GM18511 (cell line): ENCODE data around the gene RNF13.
"Not testable (repeated sequence)": the region's sequence is repeated elsewhere in the genome, so short reads cannot be mapped to it uniquely, and the experiment has no call there.

Source experiments
- ATAC-seq: cut with Tn5 transposase; IDR thresholded peaks from one replicate; pipeline ENCODE4 v1.9.1; 2021; ENCODE audit warnings: mild to moderate bottlenecking, moderate library complexity; ENCODE audit not compliant: unreplicated experiment

The RNF13 gene

DNA sequence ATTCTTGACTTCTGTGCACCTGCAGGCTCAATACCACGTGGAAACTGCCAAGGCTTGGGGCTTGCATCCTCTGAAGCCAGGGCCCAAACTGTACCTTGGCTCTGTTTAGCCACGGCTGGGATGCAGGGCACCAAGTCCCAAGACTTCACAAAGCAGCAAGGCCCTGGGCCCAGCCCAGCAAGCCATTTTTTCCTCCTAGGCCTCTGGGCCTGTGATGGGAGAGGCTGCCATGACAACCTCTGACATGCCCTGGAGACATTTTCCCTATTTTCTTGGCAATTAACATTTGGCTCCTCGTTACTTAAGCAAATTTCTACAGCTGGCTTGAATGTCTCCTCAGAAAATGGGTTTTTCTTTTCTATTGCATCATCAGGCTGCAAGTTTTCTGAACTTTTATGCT lies 25.5 kb downstream of the RNF13 start:
- ATAC-seq, result not testable (repeated sequence)

DNA sequence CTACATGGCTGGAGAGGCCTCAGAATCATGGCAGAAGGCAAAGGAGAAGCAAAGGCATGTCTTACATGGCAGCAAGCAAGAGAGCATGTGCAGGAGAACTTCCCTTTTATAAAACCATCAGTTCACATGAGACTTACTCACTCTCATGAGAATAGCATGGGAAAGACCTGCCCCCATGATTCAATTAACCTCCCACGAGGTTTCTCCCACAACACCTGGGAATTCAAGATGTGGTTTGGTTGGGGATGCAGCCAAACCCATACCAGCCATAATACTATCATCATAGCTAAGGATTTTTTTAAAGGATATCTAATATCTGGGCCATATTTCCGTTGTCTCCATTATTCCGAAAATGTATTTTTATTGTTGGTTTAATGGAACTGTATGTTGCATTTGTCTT lies 26.5 kb downstream of the RNF13 start:
- ATAC-seq, result not testable (repeated sequence)

DNA sequence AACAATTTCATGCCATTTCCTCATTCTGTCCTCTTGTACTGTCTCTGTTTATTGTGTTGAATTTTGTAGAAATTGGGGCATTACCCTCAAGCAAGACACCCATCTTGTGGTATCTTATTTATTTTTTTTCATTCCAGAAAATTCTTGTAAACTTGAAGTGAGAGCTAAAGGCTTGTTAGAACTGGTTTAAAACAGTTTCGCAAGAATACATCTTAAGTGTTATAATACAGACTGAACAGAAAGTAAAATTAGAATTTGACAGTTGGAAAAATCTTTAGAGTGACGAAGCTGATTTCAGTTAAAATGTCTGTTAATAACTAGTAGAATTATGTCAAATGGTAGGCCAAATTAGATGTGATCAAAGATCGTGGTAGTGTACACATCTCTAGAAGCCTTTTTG lies 26.9 kb downstream of the RNF13 start:
- no peak for ATAC-seq

DNA sequence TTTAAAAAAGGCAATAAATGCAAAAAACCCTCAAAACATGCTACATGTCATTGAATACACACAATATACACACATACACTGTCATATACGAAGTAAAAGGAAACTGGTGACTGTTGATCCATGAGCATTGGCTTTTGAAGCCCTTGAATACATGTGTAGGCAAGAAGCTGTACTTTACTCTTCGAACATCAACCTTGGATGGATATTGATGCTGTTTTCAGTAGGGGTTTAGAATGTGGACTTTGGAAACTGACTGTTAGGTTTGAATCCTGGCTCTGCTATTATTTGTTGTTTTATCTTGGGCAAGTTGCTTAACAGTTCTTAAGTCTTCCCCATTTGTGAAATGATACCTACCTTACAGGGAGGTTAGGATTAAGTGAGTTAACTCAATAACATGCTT lies 30.5 kb downstream of the RNF13 start:
- no peak for ATAC-seq

DNA sequence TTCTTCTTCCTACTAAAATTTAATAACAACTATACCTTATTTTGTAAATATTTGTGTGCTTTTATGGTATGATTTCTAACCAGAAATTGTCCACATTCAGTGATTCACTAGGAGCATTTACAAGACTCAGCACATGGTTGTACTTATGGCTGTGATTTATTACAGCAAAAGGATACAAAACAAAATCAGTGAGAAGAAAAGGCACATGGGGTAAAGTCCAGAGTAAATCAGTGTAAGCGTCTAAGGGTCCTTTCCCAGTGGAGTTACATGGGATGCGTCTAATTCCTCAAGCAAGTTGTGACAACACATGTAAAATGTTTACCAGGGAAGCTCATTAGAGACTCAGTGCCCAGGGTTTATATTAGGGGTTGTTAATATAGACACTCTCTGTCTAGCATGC lies 31.1 kb downstream of the RNF13 start:
- ATAC-seq, result no peak

DNA sequence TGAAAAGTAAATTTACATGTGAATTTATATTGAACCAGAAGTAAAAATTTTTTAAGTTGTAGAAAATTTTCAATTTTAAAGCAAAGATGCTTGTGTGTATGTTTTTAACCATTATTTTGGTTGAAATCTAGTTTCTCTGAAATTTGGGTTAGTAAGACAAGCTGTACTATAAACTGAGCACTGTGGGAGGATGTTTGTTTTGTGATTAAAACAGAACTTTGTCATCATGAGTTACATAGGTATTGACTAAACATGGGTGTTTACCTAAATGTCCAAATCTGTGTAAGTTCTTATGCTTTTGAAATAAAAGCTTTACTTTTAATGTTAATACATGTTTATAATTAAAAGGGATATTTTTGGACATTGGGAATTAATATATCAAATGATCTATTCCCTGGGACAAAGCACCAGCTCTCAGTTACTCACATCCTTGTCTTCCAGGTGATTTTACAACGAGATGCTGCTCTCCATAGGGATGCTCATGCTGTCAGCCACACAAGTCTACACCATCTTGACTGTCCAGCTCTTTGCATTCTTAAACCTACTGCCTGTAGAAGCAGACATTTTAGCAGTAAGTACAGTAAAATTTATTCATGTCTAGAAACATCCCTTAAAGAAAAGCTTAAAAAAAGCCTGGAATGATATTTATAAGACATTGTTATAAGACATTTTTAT lies 32.7 kb downstream of the RNF13 start:
- ATAC-seq, result no peak

DNA sequence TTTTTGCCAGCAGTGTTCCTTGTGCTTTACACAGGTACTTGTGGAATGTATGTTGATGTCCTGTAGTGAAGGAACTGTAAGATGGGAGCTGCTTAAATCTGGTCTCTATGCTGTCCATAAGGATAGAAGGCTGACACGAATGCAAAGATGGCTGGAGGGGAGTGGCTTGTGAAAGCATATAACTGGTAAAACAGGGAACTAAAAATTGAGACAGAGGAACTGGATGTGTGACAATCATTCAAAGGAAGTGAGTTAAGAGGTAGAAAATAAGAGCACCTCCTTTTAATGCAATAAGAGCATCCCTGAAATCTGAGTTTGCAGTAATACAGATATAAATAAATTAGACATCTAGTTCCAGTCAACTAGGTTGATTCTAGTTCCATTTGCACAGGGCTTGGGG lies 35.2 kb downstream of the RNF13 start:
- no peak for ATAC-seq

DNA sequence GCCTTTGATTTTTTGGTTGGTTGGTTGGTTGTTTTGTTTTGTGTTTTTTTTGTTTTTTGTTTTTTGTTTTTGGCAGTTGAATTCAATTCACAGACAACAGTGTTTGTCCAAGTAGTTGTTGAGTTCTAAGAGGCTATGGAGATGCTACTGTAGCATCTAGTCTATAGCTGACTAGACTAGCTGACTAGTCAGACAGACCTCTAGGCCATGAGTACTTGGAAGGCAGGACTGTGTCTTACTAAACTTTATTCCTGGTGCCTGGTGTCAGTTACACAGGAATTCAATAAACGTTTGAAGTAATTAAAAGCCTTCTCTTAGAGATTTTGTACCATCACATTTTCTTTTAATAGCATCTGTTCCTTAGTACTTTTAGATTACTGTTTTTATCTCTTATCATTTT lies 35.7 kb downstream of the RNF13 start:
- no peak for ATAC-seq

DNA sequence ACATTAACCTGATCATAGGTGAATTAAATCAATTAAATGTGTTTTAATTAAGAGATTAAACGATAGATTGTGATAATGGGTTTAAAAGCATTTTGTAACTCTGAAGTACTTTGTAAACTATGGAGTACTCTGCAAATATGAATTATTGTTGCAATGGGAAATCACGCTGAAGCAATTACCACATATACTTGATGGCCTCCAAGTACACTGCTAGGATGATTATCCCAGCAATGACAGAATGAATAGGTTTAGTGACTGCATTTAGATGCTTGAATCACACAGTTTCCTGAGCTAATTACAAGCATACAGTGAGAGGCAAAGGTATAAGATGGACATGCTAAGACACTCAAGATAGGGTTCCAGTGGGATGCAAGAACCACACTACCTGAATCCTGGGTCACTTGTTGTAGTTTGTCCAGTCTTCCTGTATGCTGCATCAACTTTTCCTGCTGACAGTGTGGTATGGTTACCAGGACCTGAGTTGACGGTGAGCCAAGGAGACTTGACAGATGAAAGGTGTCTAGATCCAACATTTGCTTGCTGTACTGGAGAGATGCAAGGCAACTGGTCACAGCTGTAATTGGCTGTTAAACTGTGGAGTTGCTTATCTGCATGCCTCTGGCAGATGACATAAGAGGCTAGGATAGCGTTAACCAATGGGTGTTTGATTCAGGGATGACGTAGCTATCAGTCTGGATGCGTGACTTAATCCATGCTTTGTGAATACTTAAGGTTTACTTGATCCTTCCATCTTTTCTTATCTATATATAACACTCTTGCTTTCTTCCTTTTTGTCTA lies 38.0 kb downstream of the RNF13 start:
- no peak for ATAC-seq

DNA sequence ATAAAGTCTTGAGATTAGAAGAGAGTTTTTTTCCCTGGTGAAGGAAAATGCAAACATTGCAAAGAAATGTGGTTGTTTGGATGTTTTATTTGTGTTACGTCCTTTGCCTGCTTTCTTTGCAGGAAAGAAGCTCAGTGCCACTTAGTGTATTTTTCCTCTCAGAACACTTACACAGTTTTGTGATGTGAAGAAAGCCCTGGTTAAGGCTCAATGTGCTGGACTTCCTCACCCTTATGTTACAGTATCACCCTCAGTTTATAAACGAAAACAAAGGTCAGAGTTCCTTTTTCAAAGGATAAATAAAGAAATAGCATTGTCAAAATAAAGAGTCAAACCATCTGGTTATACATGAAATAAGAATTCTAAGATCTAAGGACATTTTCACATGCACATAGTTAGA lies 45.9 kb downstream of the RNF13 start:
- ATAC-seq, result no peak

DNA sequence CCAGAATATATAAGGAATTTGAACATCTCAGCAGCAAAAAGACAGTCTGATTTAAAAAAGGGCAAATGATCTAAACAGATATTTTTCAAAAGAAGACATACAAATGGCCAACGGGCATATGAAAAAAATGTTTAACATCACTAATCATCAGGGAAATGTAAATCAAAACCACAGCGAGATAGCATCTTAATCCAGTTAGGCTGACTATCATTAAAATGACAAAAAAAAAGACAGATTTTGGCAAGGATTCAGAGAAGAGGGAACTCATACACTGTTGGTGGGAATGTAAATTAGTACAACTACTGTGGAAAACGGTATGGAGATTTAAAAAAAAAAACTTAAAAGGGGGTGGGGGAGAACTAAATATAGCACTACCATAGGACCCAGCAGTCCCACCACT lies 47.9 kb downstream of the RNF13 start:
- ATAC-seq, result no peak

DNA sequence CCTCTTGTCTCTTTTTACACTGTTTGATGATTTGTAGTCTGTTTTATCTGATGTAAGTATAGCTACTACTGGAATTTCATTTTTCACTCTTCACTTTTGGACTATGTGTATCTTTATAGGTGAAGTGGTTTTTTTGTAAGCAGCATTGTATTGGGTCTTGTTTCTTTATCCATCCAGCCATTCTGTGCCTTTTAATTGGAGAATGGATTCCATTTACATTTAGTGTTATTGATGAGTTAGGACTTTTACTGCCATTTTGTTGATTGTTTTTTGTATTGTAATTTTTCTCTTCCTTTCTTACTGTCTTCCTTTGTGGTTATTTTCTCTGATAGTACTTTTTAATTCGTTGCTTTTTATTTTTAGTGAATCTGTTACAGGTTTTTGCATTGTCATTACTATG lies 54.5 kb downstream of the RNF13 start:
- ATAC-seq, result no peak

DNA sequence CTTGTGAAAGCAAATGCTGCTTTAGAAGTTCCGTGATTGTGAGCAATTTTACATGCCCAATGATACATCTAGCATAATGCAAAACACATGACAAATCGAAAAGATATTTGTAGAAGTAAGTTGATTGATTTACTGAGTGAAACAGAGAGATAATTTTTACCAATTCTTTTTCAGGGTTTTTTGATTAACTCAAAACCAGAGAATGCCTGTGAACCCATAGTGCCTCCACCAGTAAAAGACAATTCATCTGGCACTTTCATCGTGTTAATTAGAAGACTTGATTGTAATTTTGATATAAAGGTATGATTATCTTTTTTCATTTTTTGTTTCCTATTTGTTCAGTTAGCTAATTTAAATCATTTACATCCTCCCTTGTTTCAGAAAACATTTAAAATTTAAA lies 58.8 kb downstream of the RNF13 start:
- no peak for ATAC-seq

DNA sequence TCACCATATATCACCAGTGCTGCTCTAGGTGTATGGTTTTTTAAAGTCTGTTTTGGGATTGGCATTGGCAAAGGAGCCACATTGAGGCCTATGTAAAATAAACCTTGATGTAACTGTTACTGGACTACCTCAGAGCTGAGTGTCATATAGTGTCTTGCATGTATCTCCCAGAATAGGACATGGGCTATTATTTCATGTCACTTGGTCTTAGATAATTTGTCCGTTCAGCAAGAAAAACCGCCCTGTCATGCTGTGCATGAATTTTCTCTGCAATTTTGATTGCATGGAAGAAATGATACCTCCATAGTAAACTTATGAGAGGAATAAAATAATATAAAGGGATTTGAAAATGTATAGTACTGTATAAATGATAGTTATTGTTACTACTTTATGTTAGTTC lies 59.6 kb downstream of the RNF13 start:
- ATAC-seq, result no peak

DNA sequence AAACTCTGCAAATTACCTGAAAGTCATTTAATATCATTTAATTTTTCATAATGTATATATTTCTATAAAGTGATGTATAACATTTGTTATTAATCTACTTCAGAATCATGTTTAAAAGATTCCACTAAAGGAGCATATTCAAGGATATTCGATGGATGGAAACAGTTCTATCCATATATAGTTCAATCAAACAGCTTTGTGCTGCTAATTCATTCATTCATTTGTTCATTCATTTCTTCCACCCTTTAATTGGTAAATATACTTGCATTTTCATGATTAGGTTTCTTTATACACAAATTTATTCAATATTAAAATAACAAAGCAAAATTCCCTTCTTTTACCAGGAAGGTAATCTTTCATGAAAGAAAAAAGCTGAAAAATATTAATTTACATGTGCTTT lies 64.7 kb downstream of the RNF13 start:
- no peak for ATAC-seq

DNA sequence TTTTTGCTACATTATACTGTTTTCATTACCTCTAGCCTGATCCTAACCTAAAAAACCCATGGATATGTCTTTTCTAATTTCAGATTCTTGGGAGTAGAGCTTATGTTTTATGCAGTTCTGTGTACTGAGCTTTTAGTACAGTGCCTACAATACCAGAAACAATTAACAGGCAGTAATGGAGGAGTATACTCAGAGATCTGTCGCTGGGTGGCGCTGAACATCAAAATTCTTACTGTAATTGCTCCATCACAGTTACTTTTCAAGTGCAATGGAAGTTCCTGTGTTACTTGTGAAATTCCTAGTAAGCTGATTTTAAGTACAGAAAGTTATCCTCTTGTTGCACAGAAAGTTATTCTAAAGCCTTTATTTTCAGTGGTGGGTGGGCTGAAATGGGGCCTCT lies 66.9 kb downstream of the RNF13 start:
- no peak for ATAC-seq

DNA sequence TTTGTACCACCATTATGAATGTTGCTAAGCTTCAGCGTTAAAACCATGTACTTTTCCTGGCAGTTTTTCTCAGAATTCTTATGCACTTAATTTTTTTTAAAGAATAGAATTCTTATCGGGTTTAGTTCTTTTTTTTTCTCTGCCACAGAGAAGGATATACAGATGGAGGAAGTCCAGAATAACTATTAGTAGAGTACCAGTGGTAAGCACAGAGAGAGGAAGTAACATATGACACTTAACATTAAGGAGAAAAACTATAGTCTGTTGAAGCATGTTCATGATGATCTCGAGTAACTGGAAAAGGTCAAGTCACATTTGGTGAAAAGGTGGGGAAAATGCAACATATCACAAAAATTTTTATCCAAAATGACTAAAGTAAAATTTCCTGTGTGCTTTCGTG lies 68.9 kb downstream of the RNF13 start:
- ATAC-seq, result no peak

DNA sequence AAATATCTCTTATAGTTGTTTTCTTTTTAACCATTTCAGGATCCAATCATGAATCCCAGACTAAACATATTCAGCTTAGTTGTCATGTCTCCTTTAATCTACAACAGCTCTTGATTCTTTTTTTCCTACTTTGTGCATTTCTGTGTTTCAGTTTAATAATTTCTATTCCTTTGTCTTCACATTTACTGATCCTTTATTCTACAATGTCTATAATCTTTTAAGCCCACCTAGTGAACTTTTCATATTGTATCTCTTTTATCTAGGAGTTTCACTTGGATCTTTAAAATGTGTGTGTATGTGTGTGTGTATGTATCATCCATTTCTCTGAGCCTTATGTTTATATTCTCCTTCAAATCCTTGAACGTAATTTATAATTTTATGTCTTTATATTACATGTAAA lies 70.1 kb downstream of the RNF13 start:
- ATAC-seq, result no peak

DNA sequence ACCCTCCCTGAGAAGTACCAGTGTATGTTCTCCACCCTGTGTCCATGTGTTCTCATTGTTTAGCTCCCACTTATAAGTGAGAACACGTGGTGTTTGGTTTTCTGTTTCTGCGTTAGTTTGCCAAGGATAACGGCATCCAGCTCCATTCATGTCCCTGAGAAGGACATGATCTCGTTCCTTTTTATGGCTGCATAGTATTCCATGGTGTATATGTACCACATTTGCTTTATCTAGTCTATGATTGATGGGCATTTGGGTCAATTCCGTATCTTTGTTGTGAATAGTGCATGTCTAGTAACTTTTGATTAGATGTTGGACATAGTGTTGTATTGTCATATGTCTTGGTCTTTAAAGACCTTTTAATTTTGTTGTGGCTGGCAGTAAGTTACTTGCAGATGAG lies 70.8 kb downstream of the RNF13 start:
- not testable (repeated sequence) for ATAC-seq

DNA sequence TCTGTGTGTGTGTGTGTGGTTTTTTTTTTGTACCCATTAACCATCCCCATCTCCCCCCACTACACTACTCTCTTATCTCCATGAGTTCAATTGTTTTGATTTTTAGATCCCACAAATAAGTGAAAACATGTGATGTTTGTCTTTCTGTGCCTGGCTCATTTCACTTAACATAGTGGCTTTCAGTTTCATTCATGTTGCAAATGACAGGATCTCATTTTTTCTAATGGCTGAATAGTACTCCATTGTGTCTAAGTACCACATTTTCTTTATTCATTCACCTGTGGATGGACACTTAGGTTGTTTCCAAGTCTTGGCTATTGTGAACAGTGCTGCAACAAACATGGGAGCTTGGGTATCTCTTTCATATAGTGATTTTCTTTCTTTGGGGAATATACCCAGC lies 71.8 kb downstream of the RNF13 start:
- ATAC-seq, result not testable (repeated sequence)

DNA sequence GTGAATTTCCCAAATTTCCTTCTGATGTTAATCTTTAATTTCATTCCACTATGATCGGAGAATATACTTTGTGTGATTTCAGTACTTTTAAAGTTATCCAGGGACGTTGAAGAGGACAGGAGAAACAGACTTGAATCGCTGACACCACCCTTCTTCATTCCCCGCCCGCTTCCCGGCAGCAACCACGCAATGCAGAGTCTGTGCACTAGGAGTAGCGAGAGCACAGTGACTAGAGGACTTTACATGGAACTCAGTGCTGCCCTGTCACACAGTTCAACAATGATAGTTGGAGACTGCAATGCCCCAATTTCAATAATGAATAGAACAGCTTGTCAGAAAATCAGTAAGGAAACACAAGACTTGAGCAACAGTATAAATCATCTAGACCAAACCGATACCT lies 73.9 kb downstream of the RNF13 start:
- no peak for ATAC-seq

DNA sequence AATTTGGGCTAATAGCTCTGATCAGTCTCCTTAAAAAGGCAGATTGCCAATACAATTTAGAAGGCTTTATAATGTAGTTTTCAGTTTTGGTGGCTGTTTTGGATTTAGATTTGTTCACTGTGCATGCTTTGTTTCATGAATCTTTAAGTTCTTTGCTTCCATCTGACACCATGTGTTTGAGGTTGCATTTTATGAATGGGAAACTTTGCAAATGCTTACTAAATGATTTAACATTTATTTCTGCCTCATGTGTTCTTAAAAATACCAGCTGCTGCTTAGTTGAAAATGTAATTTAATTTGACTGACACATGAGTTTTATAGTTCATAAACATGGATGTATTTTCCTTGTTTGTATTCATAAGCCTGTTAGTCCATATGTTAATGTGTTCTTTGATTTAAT lies 78.6 kb downstream of the RNF13 start:
- no peak for ATAC-seq

DNA sequence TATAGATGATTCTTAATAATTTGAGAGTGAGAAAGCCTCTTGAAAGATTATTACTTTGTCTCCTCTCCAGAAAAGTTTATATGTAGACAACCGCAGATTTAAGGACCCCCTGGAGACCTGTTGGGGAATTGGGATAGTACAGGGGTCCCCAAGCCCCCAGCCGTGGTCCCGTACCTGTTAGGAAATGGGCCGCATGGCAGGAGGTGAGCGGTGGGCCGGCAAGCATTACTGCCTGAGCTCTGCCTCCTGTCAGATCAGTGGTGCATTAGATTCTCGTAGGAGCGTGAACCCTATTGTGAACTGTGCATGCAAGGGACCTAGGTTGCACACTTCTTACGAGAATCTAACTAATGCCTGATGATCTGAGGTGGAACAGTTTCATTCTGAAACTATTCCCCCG lies 79.4 kb downstream of the RNF13 start:
- ATAC-seq, result no peak
